Endothelial cell (in vitro differentiated cells): Measurements from ENCODE around the gene IMPDH1. TPM values are rescaled to one million over a fixed set of nuclear protein-coding genes. Genes with fewer than 3 reads are reported as not detected.

ENCODE experiments used
- DNase-seq: peaks from one replicate; pipeline ENCODE4 v3.0.0; 2021; ENCODE audit warnings: low spot score
- H3K27ac Mint-ChIP-seq: one replicate; pipeline ENCODE4 v1.8.0; 2021; ENCODE audit warnings: mixed read lengths, inconsistent platforms; ENCODE audit not compliant: unreplicated experiment
- H3K27me3 Mint-ChIP-seq: one replicate; pipeline ENCODE4 v1.8.0; 2021; ENCODE audit warnings: mild to moderate bottlenecking, moderate library complexity, mixed read lengths, inconsistent platforms; ENCODE audit not compliant: unreplicated experiment
- H3K36me3 Mint-ChIP-seq: one replicate; pipeline ENCODE4 v1.8.0; 2021; ENCODE audit warnings: mild to moderate bottlenecking, low read depth, mixed read lengths, inconsistent platforms; ENCODE audit not compliant: unreplicated experiment
- H3K4me1 Mint-ChIP-seq: one replicate; pipeline ENCODE4 v1.8.0; 2021; ENCODE audit warnings: mild to moderate bottlenecking, mixed read lengths, inconsistent platforms; ENCODE audit not compliant: unreplicated experiment
- H3K4me3 Mint-ChIP-seq: one replicate; pipeline ENCODE4 v1.8.0; 2021; ENCODE audit warnings: mild to moderate bottlenecking, mixed read lengths, inconsistent platforms; ENCODE audit not compliant: unreplicated experiment
- H3K9me3 Mint-ChIP-seq: one replicate; pipeline ENCODE4 v1.8.0; 2021; ENCODE audit warnings: mixed read lengths, inconsistent platforms; ENCODE audit not compliant: unreplicated experiment
- CTCF ChIP-seq: fragments of 200-600 bp; sonication (generic); IDR thresholded peaks from one replicate; pipeline ENCODE4 v1.5.0; 2021; ENCODE audit warnings: antibody characterized with exemption; ENCODE audit not compliant: unreplicated experiment
- total RNA-seq: library from RNA; stranded (reverse); fragmentation: NEBNext Ultra II Directional; extraction: Animal tissue kit (Norgen Biotek cat#: 25700); gene quantifications from one replicate; pipeline ENCODE4 v1.2.1, GENCODE V29; 2021; ENCODE audit not compliant: unreplicated experiment

Gene IMPDH1
- total RNA-seq, 1 donor from 2014 or later = 7.5 TPM

DNA sequence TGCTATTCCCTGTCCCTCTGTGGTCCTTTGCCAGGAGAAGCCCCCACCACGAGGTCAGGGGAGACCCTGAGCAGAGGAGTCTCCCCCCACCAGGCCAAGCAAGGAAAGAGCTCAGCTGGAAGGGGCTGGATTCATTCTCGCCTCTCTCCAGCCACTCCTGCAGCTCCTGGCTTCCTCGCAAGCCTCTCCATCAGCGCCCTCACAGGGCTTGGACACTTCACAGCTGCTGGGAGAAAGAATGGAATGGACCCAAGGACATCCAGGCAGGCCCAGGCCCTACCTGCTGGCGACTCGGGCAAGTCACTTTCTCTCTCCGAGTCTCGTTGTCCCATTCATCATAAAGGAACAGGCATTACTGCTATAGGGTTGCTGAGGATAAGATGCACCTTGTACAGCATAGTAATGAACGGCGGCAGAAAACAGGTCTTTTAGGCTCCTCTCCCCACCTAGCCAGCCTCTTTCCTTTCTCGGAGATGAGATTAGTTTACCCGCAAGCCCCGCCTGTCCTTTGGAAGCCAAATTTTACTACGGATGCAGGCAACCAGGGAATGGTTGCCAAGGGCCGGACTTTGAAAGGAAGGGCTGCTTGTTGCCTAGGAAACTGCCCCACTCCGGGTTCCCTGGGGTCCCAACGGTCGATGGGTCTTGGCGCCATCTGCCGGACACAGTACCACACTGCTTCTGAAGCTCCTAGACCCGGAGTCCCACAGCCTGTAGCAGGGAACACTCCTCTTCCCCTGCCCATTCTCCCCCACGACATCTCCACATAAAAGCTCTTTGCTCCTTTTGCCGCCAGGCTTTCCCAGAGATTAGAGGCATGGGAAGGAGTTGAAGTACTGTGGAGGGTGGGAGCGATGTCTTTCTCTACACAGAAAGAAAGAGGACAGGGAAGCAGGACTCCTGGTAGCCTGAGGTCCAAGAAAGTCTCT is 22.3 kb downstream of the IMPDH1 start:
- Mint-ChIP-seq H3K27ac (peak overlapping the region; percentile 24), H3K4me3 (no peak overlapping the region), H3K9me3 (no peaks in the 10 kb centered on the region), H3K36me3 (no peaks in the 10 kb centered on the region), H3K27me3 (peaks cover 13% of the 10 kb centered on the region), H3K4me1 (no peaks in the 10 kb centered on the region)
- DNase-seq = peak; percentile 93
- peak; percentile 75 for TF ChIP-seq CTCF

DNA sequence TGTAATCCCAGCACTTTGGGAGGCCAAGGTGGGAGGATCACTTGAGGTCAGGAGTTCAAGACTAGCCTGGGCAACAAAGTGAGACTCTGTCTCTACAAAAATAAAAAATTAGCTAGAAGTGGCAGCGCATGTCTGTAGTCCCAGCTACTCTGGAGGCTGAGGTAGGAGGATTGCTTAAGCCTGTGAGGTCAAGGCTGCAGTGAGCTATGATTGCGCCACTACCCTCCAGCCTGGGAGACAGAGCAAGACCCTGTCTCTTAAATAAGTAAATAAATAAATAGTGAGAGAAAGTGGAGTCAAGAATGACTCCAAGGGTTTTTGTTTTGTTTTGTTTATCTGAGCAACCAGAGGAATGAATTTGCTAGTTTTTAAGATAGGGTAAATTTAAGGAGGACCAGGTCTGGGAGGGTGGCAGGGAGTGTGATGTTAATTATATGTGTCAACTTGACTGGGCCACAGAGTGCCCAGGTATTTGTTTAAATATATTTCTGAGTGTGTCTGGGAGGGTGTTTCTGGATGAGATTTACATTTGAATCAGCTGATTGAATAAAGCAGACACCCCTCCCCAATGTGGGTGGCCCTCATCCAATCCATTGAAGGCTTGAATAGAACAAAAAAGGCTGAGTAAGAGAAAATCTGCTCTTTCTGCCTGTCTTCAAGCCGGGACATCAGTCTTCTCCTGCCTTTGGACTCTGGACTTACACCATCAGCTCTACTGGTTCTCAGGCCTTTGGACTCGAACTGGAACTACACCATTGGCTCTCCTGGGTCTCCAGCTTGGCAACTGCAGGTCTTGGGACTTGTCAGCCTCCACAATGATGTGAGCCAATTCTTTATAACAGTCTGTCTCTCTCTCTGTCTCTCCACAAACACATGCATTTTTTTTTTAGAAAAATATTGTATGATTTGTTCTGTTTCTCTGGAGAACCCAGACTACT is 23.5 kb downstream of the IMPDH1 start:
- peaks cover 19% of the 10 kb centered on the region for H3K27me3 Mint-ChIP-seq
- no peaks in the 10 kb centered on the region for H3K36me3 Mint-ChIP-seq
- peak overlapping the region; percentile 18 for H3K27ac Mint-ChIP-seq
- H3K4me1 Mint-ChIP-seq = no peaks in the 10 kb centered on the region
- no peak overlapping the region for H3K4me3 Mint-ChIP-seq
- no peaks in the 10 kb centered on the region for H3K9me3 Mint-ChIP-seq
- DNase-seq = no peak
- TF ChIP-seq CTCF = no peak

- H3K9me3 Mint-ChIP-seq = no peaks in the 10 kb centered on the region
- TF ChIP-seq CTCF = no peak
- no peak overlapping the region for H3K27ac Mint-ChIP-seq
- peaks cover 18% of the 10 kb centered on the region for H3K27me3 Mint-ChIP-seq
- H3K4me1 Mint-ChIP-seq = no peaks in the 10 kb centered on the region
- no peaks in the 10 kb centered on the region for H3K36me3 Mint-ChIP-seq
- DNase-seq = no peak
- no peak overlapping the region for H3K4me3 Mint-ChIP-seq
Measured at GRCh38 chr7:128384726-128385125, 25.1 kb downstream of the IMPDH1 start.

GRCh38 chr7:128383776-128384175 is 26.0 kb downstream of the IMPDH1 start:
- Mint-ChIP-seq H3K9me3 (no peaks in the 10 kb centered on the region), H3K27ac (no peak overlapping the region), H3K27me3 (peaks cover 18% of the 10 kb centered on the region), H3K36me3 (no peaks in the 10 kb centered on the region), H3K4me3 (no peak overlapping the region), H3K4me1 (no peaks in the 10 kb centered on the region)
- no peak for TF ChIP-seq CTCF
- no peak for DNase-seq
